HG02885 (cell line): ENCODE measurements around the gene FBXL13.
"Not testable (repeated sequence)": the region's sequence is repeated elsewhere in the genome, so short reads cannot be mapped to it uniquely, and the experiment has no call there.

Source experiments
- ATAC-seq: cut with Tn5 transposase; IDR thresholded peaks from one replicate; pipeline ENCODE4 v1.9.1; 2021; ENCODE audit warnings: mild to moderate bottlenecking; ENCODE audit not compliant: unreplicated experiment, poor library complexity

Gene FBXL13

GRCh38 chr7:102874166-102874829 is 200.3 kb downstream of the FBXL13 start:
- peak; percentile 99 for ATAC-seq

GRCh38 chr7:102873470-102874165 is 201.0 kb downstream of the FBXL13 start:
- ATAC-seq = peak; percentile 19

GRCh38 chr7:102872460-102872859 is 202.1 kb downstream of the FBXL13 start:
- no peak for ATAC-seq

GRCh38 chr7:102869195-102869594 is 205.4 kb downstream of the FBXL13 start:
- ATAC-seq = no peak

GRCh38 chr7:102866535-102867215 is 207.9 kb downstream of the FBXL13 start:
- no peak for ATAC-seq

- no peak for ATAC-seq
Measured at GRCh38 chr7:102864958-102865357, 209.6 kb downstream of the FBXL13 start.

GRCh38 chr7:102860351-102860811 is 214.2 kb downstream of the FBXL13 start:
- ATAC-seq = no peak

GRCh38 chr7:102859799-102860125 is 214.8 kb downstream of the FBXL13 start:
- no peak for ATAC-seq

- ATAC-seq = no peak
Measured at GRCh38 chr7:102859084-102859798, 215.4 kb downstream of the FBXL13 start.

GRCh38 chr7:102856036-102856435 is 218.6 kb downstream of the FBXL13 start:
- ATAC-seq = no peak

GRCh38 chr7:102849538-102849937 is 225.1 kb downstream of the FBXL13 start:
- ATAC-seq = no peak

GRCh38 chr7:102849079-102849478 is 225.5 kb downstream of the FBXL13 start:
- ATAC-seq = no peak

GRCh38 chr7:102845346-102845745 is 229.2 kb downstream of the FBXL13 start:
- no peak for ATAC-seq

- ATAC-seq = peak; percentile 91
Measured at GRCh38 chr7:102843850-102844249, 230.7 kb downstream of the FBXL13 start.

GRCh38 chr7:102842284-102842683 is 232.3 kb downstream of the FBXL13 start:
- ATAC-seq = no peak

GRCh38 chr7:102841290-102841689 is 233.3 kb downstream of the FBXL13 start:
- no peak for ATAC-seq

- no peak for ATAC-seq
Measured at GRCh38 chr7:102840404-102840803, 234.2 kb downstream of the FBXL13 start.

- ATAC-seq = not testable (repeated sequence)
Measured at GRCh38 chr7:102838572-102839101, 236.0 kb downstream of the FBXL13 start.

GRCh38 chr7:102837802-102838201 is 236.8 kb downstream of the FBXL13 start:
- ATAC-seq = no peak

GRCh38 chr7:102836977-102837376 is 237.6 kb downstream of the FBXL13 start:
- no peak for ATAC-seq
